NB4 (cell line): ENCODE data around the gene KRTAP20-1.

Experiments used
- DNase-seq: peaks from one replicate; pipeline ENCODE4 v3.0.0; 2010; ENCODE audit warnings: low read depth
- H3K4me3 ChIP-seq: one replicate; pipeline ENCODE4 v1.5.1; 2011; ENCODE audit warnings: mild to moderate bottlenecking, low read depth, low read length, moderate library complexity
- CTCF ChIP-seq: IDR thresholded peaks from one replicate; pipeline ENCODE4 v1.5.1; 2012; ENCODE audit warnings: low read depth, low read length
- MYC ChIP-seq: IDR thresholded peaks from 2 replicates; pipeline ENCODE4 v1.6.1; 2011; ENCODE audit warnings: low read depth, low read length
- POLR2A ChIP-seq: IDR thresholded peaks from 2 replicates; pipeline ENCODE4 v1.6.1; 2011; ENCODE audit warnings: mild to moderate bottlenecking; ENCODE audit not compliant: insufficient read length; ENCODE audit errors: extremely low read depth
- TF ChIP-seq, protein P1 (sequence below): IDR thresholded peaks from 2 replicates; pipeline ENCODE4 v1.6.1; 2011; ENCODE audit warnings: low read depth, low read length

KRTAP20-1 gene

GRCh38 chr21:30613836-30614235 lies 2.4 kb upstream of the KRTAP20-1 start, which contains the start of gene KRTAP6-1:
TSS of gene KRTAP6-1 (minus strand) at chr21:30613930. CDS start at chr21:30613904, 26 bp downstream.
- no peak within 1 kb of the TSS for H3K4me3 ChIP-seq
- no peak for DNase-seq
- TF ChIP-seq CTCF (no peak), POLR2A (no peak), MYC (no peak)
- TF ChIP-seq, protein P1, sequence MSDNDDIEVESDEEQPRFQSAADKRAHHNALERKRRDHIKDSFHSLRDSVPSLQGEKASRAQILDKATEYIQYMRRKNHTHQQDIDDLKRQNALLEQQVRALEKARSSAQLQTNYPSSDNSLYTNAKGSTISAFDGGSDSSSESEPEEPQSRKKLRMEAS: no peak

GRCh38 chr21:30615199-30615598 lies 1.0 kb upstream of the KRTAP20-1 start:
- no peak overlapping the region for H3K4me3 ChIP-seq
- no peak for DNase-seq
- TF ChIP-seq POLR2A: no peak
- TF ChIP-seq, protein P1: no peak
- TF ChIP-seq MYC: no peak
- no peak for TF ChIP-seq CTCF

- no peak for DNase-seq
- TF ChIP-seq CTCF (no peak), MYC (no peak), POLR2A (no peak)
- TF ChIP-seq, protein P1: no peak
- H3K4me3 ChIP-seq: no peak overlapping the region
These were observed 3.9 kb downstream of the KRTAP20-1 start for GRCh38 chr21:30620080-30620479.

DNA sequence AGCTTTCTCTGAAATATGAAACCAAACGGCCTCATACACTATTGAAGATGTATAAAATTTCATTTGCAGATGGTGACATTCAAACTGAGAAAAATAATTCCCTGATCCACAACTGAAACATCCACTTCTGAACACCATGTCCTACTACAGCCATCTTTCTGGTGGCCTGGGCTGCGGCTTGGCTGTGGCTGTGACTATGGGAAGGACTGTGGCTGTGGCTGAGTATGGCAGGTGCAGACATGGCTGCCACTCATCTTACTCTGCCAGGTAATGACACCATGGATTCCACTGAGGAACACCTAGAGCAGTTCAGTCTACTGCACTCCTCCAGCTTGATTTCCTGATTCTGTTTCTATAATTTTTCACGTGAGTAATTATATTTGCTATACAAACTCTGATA lies 4.3 kb downstream of the KRTAP20-1 start, which contains the start of gene KRTAP20-4:
Gene KRTAP20-4, plus strand, starts transcription at position 106 of the 400 bp plus-strand sequence.
- no peak within 1 kb of the TSS for H3K4me3 ChIP-seq
- DNase-seq: no peak
- TF ChIP-seq POLR2A (no peak), MYC (no peak), CTCF (no peak)
- TF ChIP-seq, protein P1: no peak

GRCh38 chr21:30623362-30623761 lies 7.1 kb downstream of the KRTAP20-1 start:
- TF ChIP-seq POLR2A (no peak), MYC (no peak), CTCF (no peak)
- TF ChIP-seq, protein P1: no peak
- H3K4me3 ChIP-seq: no peak overlapping the region
- no peak for DNase-seq
